Right atrium auricular region (tissue), 2 donors: ENCODE measurements around the gene DNLZ. TPM values are rescaled to one million over a fixed set of nuclear protein-coding genes. Genes with fewer than 3 reads are reported as not detected.

Experiments
- DNase-seq: peaks from one replicate; pipeline ENCODE4 v3.0.0-alpha.2; 2019; ENCODE audit warnings: low spot score
- H3K27ac ChIP-seq, 2 donors: fragments of 200-600 bp; sonication (generic); 1 replicate in 1 of 2; 2 replicates in 1 of 2; pipeline ENCODE4 v1.5.1; 2016 to 2019
- H3K27me3 ChIP-seq, 2 donors: fragments of 200-600 bp; sonication (generic); one replicate each; pipeline versions ENCODE4 v1.5.1 to v1.6.0; 2017 to 2019
- H3K36me3 ChIP-seq: fragments of 200-600 bp; sonication (generic); one replicate; pipeline ENCODE4 v1.5.1; 2016
- H3K4me1 ChIP-seq, 2 donors: fragments of 200-600 bp; sonication (generic); one replicate each; pipeline versions ENCODE4 v1.5.1 to v1.6.0; 2017 to 2019
- H3K4me3 ChIP-seq, 2 donors: fragments of 200-600 bp; sonication (generic); 1 replicate in 1 of 2; 2 replicates in 1 of 2; pipeline ENCODE4 v1.5.1; 2017 to 2019; ENCODE audit warnings: mild to moderate bottlenecking in 1 of 2, moderate library complexity in 1 of 2
- H3K9me3 ChIP-seq, 2 donors: fragments of 200-600 bp; sonication (generic); one replicate each; pipeline ENCODE4 v1.5.1; 2019
- CTCF ChIP-seq, 2 donors: fragments of 200-600 bp; sonication (generic); IDR thresholded peaks; one replicate each; pipeline ENCODE4 v1.5.1; 2019; ENCODE audit warnings: antibody characterized with exemption in 2 of 2
- total RNA-seq, 2 donors: library from RNA; depleted of rRNA; stranded (reverse); fragments of >200 nt; gene quantifications; one replicate each; pipeline ENCODE4 v1.1.0, GENCODE V29; 2016

The DNLZ gene
- total RNA-seq, 2 donors from 2014 or later: 15.4 to 36.6 TPM

DNA sequence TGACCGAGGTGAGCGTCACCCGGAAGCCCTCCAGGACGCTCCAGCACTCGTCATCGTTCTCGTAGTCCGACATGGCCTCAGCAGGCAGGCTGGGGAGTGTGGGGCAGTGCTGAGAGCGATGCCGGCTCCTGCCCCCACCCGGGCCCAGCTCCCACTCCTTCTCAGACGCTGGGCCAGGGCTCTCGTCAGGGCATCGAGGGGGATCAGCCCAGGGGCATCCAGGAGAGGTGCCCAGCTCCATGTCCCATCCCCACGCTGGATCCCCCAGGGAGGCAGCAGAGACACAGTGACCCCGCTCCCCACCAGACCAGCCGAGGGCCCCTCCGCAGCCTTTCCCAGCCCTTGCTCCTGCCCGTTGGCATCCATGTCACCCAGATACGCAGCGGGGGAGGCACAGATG is 8.5 kb upstream of the DNLZ start:
- Histone ChIP-seq H3K4me3 (no peak overlapping the region), H3K36me3 (no peaks in the 10 kb centered on the region), H3K9me3 (no peaks in the 10 kb centered on the region), H3K27me3 (no peaks in the 10 kb centered on the region), H3K4me1 (peaks cover 0 to 13% of the 10 kb centered on the region in 2 donors), H3K27ac (no peak overlapping the region)
- TF ChIP-seq CTCF (IDR thresholded peaks at IDR 0.05): no peak
- no peak for DNase-seq

DNA sequence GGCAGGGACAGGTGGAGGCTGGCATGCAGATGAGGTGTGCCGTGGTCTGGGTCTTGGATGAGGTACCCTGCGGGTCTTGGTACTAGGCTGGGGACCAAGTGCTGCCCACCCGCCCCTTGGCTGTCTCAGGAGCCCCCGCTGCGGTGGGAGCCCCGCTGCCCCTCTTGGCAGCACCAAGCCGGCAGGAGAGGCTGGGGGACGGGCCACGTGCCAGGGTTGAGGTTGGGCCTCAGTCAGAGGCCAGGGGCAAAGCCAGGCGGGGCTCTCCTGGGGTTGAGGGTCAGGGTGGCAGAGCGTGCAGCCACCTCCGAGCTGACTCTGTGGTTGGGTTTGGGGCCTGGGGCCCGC is 8.0 kb upstream of the DNLZ start:
- H3K36me3 ChIP-seq: no peaks in the 10 kb centered on the region
- H3K9me3 ChIP-seq: no peaks in the 10 kb centered on the region
- no peak overlapping the region for H3K27ac ChIP-seq
- peaks cover 0 to 13% of the 10 kb centered on the region in 2 donors for H3K4me1 ChIP-seq
- no peak for TF ChIP-seq CTCF (IDR thresholded peaks at IDR 0.05)
- DNase-seq: no peak
- no peaks in the 10 kb centered on the region for H3K27me3 ChIP-seq
- H3K4me3 ChIP-seq: no peak overlapping the region

- Histone ChIP-seq H3K4me3 (no peak overlapping the region), H3K4me1 (peaks cover 0 to 13% of the 10 kb centered on the region in 2 donors), H3K27ac (no peak overlapping the region), H3K9me3 (no peaks in the 10 kb centered on the region), H3K27me3 (no peaks in the 10 kb centered on the region), H3K36me3 (no peaks in the 10 kb centered on the region)
- TF ChIP-seq CTCF (IDR thresholded peaks at IDR 0.05): no peak
- DNase-seq: no peak
Observed at GRCh38 chr9:136370687-136371532, 7.4 kb upstream of the DNLZ start.

- H3K4me3 ChIP-seq: no peak overlapping the region
- H3K9me3 ChIP-seq: no peaks in the 10 kb centered on the region
- peaks cover 0 to 17% of the 10 kb centered on the region in 2 donors for H3K4me1 ChIP-seq
- H3K36me3 ChIP-seq: no peaks in the 10 kb centered on the region
- no peak overlapping the region for H3K27ac ChIP-seq
- DNase-seq: no peak
- no peaks in the 10 kb centered on the region for H3K27me3 ChIP-seq
- TF ChIP-seq CTCF (IDR thresholded peaks at IDR 0.05): no peak
Observed at GRCh38 chr9:136370037-136370436, 6.5 kb upstream of the DNLZ start.

DNA sequence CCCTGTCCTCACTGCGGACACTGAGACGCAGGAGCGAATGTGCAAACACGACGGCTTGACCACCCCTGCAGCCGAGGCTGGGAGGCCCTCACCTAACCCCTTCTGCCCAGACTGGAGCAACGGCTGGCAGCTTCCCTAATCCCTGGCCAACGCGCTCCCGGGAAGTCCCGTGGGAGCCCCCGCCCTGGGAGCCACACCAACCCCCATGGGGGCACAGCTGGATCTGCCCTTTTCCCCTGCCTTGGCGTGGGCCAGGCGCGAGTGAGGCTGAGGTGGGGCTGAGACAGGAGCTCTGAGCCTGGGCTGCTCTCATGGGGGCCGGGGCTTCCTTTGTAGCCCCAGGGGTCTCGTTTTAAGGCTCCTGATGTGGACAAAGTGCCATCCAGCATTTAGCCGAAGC is 4.6 kb upstream of the DNLZ start:
- H3K27me3 ChIP-seq: no peaks in the 10 kb centered on the region
- peaks cover 0 to 25% of the 10 kb centered on the region in 2 donors for H3K4me1 ChIP-seq
- no peak overlapping the region for H3K27ac ChIP-seq
- H3K4me3 ChIP-seq: no peak overlapping the region
- no peaks in the 10 kb centered on the region for H3K36me3 ChIP-seq
- TF ChIP-seq CTCF (IDR thresholded peaks at IDR 0.05): no peak
- no peaks in the 10 kb centered on the region for H3K9me3 ChIP-seq
- DNase-seq: no peak
